Panc1 (cell line): ENCODE data around the gene DNAJC22. TPM values are rescaled to one million over a fixed set of nuclear protein-coding genes. Genes with fewer than 3 reads are reported as not detected.

Source experiments
- ATAC-seq: fragments of 200-7000 bp; cut with Tn5 transposase; 2 replicates; pipeline ENCODE4 v1.9.1; 2020; ENCODE audit warnings: mild to moderate bottlenecking, moderate library complexity
- BruUV-seq: library from RNA; stranded (reverse); fragments of 400-500 nt; replicated peaks from 2 replicates; lab custom pipeline; 2021; lab: Mats Ljungman, UMichigan
- CTCF ChIA-PET: fragments of 300-600 bp; sonication (Branson Sonifier 250); formaldehyde crosslinking; loops from one replicate; lab custom pipeline; 2022; ENCODE audit warnings: antibody characterized with exemption; lab: Charles Lee
- POLR2A ChIA-PET: fragments of 300-600 bp; sonication (Branson Sonifier 250); formaldehyde crosslinking; loops from one replicate; lab custom pipeline; 2022; ENCODE audit warnings: antibody characterized with exemption; lab: Charles Lee
- DNase-seq: peaks from one replicate; pipeline ENCODE4 v3.0.0-alpha.2; 2010; ENCODE audit warnings: low read depth, low spot score
- H3K27ac ChIP-seq: 2 replicates; pipeline ENCODE4 v1.5.1; 2011; ENCODE audit warnings: mild to moderate bottlenecking, low read length, inconsistent platforms
- H3K27me3 ChIP-seq: fragments of 200-500 bp; sonication (Bioruptor generic); 2 replicates; pipeline ENCODE4 v1.6.0; 2014; ENCODE audit warnings: low read length, inconsistent platforms; ENCODE audit not compliant: control insufficient read depth, insufficient read depth
- H3K36me3 ChIP-seq: fragments of 200-500 bp; sonication (Bioruptor generic); 2 replicates; pipeline ENCODE4 v1.5.1; 2014; ENCODE audit warnings: inconsistent platforms, mild to moderate bottlenecking, low read length, moderate library complexity; ENCODE audit not compliant: control insufficient read depth, insufficient read depth
- H3K4me1 ChIP-seq: 2 replicates; pipeline ENCODE4 v1.5.1; 2011; ENCODE audit warnings: inconsistent platforms, mild to moderate bottlenecking, low read length, moderate library complexity; ENCODE audit not compliant: control insufficient read depth, insufficient read depth
- H3K4me3 ChIP-seq, 2 experiments: 2 replicates each; pipeline ENCODE4 v1.5.1; 2011 to 2012; ENCODE audit warnings: low read depth in 2 of 2, low read length in 2 of 2, mild to moderate bottlenecking in 2 of 2, inconsistent platforms in 1 of 2, moderate library complexity in 1 of 2
- H3K9me3 ChIP-seq: fragments of 200-500 bp; sonication (Bioruptor generic); 2 replicates; pipeline ENCODE4 v1.5.1; 2014; ENCODE audit warnings: low read depth, mild to moderate bottlenecking, inconsistent platforms, low read length, moderate library complexity; ENCODE audit not compliant: control insufficient read depth, insufficient read depth
- POLR2AphosphoS5 ChIP-seq: IDR thresholded peaks from 2 replicates; pipeline ENCODE4 v1.6.1; 2012; ENCODE audit warnings: mild to moderate bottlenecking, low read depth, low read length, moderate library complexity
- REST ChIP-seq, 2 experiments: IDR thresholded peaks; 2 replicates each; pipeline ENCODE4 v1.6.1; 2011 to 2012; ENCODE audit warnings: low read depth in 2 of 2, control low read depth in 1 of 2, low read length in 1 of 2, mild to moderate bottlenecking in 1 of 2, moderate library complexity in 1 of 2; ENCODE audit not compliant: insufficient read depth in 1 of 2
- SIN3A ChIP-seq: IDR thresholded peaks from 2 replicates; pipeline ENCODE4 v1.6.1; 2012; ENCODE audit warnings: low read depth, mild to moderate bottlenecking, low read length, moderate library complexity, borderline replicate concordance; ENCODE audit not compliant: insufficient read depth
- TCF7L2 ChIP-seq: IDR thresholded peaks from 2 replicates; pipeline ENCODE4 v1.6.1; 2011; ENCODE audit warnings: mild to moderate bottlenecking, low read depth, low read length, inconsistent platforms
- in situ Hi-C: cut with HindIII; loops from 2 replicates; pipeline ENCODE4 v1.10.0; 2016; ENCODE audit warnings: low sequenced_read_pairs, low pct_unique_long_range_greater_than_20kb
- intact Hi-C: fragments of 100-400 bp; cut with micrococcal nuclease; formaldehyde crosslinking; loops from one replicate; pipeline ENCODE4 v1.10.0; 2022; ENCODE audit not compliant: unreplicated experiment
- total RNA-seq: library from RNA; stranded (reverse); gene quantifications from one replicate; pipeline ENCODE4 v1.2.1, GENCODE V29; 2021; ENCODE audit not compliant: unreplicated experiment
- TF ChIP-seq, protein P1 (sequence below): fragments of 450-650 bp; IDR thresholded peaks from 2 replicates; pipeline ENCODE4 v1.5.1; 2017; ENCODE audit warnings: mild to moderate bottlenecking

The DNAJC22 gene
- total RNA-seq, 1 experiment from 2014 or later: 1.9 TPM

DNA sequence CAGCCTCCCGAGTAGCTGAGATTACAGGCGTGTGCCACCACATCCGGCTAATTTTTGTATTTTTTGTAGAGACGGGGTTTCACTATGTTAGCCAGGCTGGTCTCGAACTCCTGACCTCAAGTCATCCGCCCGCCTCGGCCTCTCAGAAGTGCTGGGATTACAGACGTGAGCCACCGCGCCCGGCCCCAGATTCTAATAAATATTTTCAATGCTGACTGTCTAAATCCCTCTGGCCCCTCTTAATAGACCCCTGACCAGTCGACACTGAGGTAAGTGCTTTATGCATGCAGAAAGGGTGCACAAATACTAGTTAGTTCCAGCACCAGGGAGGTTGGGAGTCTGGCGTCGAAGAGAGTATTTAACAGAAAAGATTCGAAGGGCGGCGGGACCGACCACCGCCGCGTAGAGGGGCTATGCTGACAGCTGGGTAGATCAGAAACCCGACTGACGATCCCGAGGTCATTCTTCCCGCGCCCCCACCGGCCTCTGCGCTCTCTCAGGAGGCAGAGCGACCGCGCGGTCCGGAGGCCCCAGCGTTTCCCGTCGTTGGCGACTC, 19.5 kb downstream of the DNAJC22 start:
- ATAC-seq (peak; percentile 42), DNase-seq (no peak)
- Histone ChIP-seq H3K4me1 (peaks cover 18% of the 10 kb centered on the region), H3K36me3 (no peaks in the 10 kb centered on the region; the same call in 1 of the 2 replicates), H3K9me3 (no peaks in the 10 kb centered on the region), H3K27ac (peak overlapping the region; percentile 92), H3K27me3 (no peaks in the 10 kb centered on the region), H3K4me3 (peak overlapping the region; percentile 78 to 82)
- POLR2A ChIA-PET: interaction anchor here (0.6 to 1.2 kb wide), 4 partner anchors 43 to 135 kb away, joined by 3 to 5 read pairs (median 4); partner anchors contain the start of gene TROAP
- intact Hi-C loops: no loop called here
- no TSS peak for BruUV-seq
- in situ Hi-C loops: loop anchor here (25.0 kb wide), 1 partner anchor 146 kb away; no protein-coding TSS in a partner anchor
- CTCF ChIA-PET: interaction anchor here (0.6 to 2.0 kb wide), 4 partner anchors 8 to 148 kb away, joined by 3 to 11 read pairs (median 6); no protein-coding TSS in a partner anchor
- TF ChIP-seq SIN3A (no peak), POLR2AphosphoS5 (no peak)
- TF ChIP-seq, protein P1, sequence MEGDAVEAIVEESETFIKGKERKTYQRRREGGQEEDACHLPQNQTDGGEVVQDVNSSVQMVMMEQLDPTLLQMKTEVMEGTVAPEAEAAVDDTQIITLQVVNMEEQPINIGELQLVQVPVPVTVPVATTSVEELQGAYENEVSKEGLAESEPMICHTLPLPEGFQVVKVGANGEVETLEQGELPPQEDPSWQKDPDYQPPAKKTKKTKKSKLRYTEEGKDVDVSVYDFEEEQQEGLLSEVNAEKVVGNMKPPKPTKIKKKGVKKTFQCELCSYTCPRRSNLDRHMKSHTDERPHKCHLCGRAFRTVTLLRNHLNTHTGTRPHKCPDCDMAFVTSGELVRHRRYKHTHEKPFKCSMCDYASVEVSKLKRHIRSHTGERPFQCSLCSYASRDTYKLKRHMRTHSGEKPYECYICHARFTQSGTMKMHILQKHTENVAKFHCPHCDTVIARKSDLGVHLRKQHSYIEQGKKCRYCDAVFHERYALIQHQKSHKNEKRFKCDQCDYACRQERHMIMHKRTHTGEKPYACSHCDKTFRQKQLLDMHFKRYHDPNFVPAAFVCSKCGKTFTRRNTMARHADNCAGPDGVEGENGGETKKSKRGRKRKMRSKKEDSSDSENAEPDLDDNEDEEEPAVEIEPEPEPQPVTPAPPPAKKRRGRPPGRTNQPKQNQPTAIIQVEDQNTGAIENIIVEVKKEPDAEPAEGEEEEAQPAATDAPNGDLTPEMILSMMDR: no peak

DNA sequence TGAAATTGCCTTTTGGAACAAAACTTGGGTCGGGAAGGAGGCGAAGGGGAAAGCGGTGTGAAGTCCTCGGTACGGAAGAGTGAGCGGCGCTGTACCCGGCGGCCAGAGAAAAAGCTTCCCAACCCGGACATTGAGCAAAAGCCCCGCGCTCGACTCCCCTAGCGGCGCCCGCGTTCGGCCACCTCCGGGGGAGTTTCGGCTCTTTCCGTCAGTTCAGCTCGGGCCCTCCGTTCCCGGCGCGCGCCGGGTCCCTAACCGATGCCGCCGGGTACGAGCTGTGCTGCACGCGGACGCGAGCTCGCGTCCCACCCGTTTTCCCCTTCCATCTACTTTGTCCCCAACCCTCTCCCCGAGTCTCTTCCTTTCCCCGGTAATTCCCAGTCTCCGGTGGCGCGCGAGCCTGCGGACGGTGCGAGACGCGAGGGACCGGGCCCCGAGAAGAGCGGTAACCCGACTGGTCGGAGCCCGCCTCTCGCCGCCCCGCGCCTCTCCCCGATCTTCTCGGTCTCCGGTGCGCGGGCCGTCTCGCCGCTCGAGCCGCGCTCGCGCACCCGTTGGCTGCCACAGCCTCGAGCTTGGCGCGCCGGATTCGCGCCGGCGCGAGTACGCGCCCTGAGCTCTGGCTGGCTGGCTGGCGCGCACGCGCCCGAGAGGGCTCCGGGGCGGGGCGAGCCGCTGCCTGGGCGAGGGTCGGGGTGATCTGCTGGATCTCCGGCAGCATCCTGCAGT, 20.1 kb downstream of the DNAJC22 start:
- in situ Hi-C loops: loop anchor here (25.0 kb wide), 1 partner anchor 145 kb away; no protein-coding TSS in a partner anchor
- peak overlapping the region; percentile 78 to 82 for H3K4me3 ChIP-seq
- DNase-seq (no peak), ATAC-seq (peak; percentile 94)
- H3K27me3 ChIP-seq: no peaks in the 10 kb centered on the region
- ChIA-PET POLR2A (interaction anchor here (0.6 to 1.2 kb wide), 9 partner anchors 21 to 147 kb away, joined by 3 to 9 read pairs (median 5); partner anchors contain the start of gene TROAP), CTCF (interaction anchor here (0.5 to 2.0 kb wide), 6 partner anchors 8 to 147 kb away, joined by 3 to 11 read pairs (median 5); no protein-coding TSS in a partner anchor)
- peak overlapping the region; percentile 92 for H3K27ac ChIP-seq
- no peaks in the 10 kb centered on the region for H3K9me3 ChIP-seq
- no peak for TF ChIP-seq SIN3A
- TF ChIP-seq, protein P1: peak; percentile 44; the same call in 1 of the 2 replicates
- no peak; the same call in none of the 2 replicates for TF ChIP-seq POLR2AphosphoS5
- no peak for TF ChIP-seq TCF7L2
- TF ChIP-seq REST (IDR thresholded peaks at IDR 0.05; ENCODE audit: insufficient read depth in 1 of 2, low read depth in 2 of 2, low read length in 1 of 2): 0 out of 4 replicates have a peak, but pooled peaks of 1 of the 2 experiments have one; percentile 20
- BruUV-seq: TSS peak; percentile 95
- intact Hi-C loops: no loop called here
- no peaks in the 10 kb centered on the region; the same call in 1 of the 2 replicates for H3K36me3 ChIP-seq
- H3K4me1 ChIP-seq: peaks cover 18% of the 10 kb centered on the region
